CD14-positive monocyte (primary cell): ENCODE results near the gene MICALL2. TPM values are rescaled to one million over a fixed set of nuclear protein-coding genes. Genes with fewer than 3 reads are reported as not detected.

Experiments
- DNase-seq, 3 donors: peaks; one replicate each; pipeline ENCODE4 v3.0.0-alpha.2; 2011 to 2022
- H2AFZ ChIP-seq: 2 replicates; pipeline ENCODE4 v1.6.0; 2012; ENCODE audit warnings: mild to moderate bottlenecking, low read depth, low read length, inconsistent platforms; ENCODE audit not compliant: insufficient read depth, poor library complexity, severe bottlenecking
- H3K27ac ChIP-seq, 2 donors: 1 replicate in 1 of 2; 2 replicates in 1 of 2; pipeline ENCODE4 v1.5.1; 2012 to 2013; ENCODE audit warnings: low read length in 2 of 2, control low read depth in 1 of 2, inconsistent platforms in 1 of 2, low read depth in 1 of 2, mild to moderate bottlenecking in 1 of 2
- H3K27me3 ChIP-seq, 2 donors: one replicate each; pipeline versions ENCODE4 v1.6.0 to v1.6.1; 2011 to 2013; ENCODE audit warnings: low read length in 2 of 2; ENCODE audit not compliant: control insufficient read depth in 2 of 2, insufficient read depth in 2 of 2
- H3K36me3 ChIP-seq, 2 donors: replicated peaks in 1 of 2; 1 replicate in 1 of 2; 2 replicates in 1 of 2; pipeline versions ENCODE4 v1.5.1 to v1.6.1; 2012 to 2013; ENCODE audit warnings: low read length in 2 of 2, control low read depth in 1 of 2, inconsistent platforms in 1 of 2, mild to moderate bottlenecking in 1 of 2; ENCODE audit not compliant: insufficient read depth in 2 of 2, control insufficient read depth in 1 of 2
- H3K4me1 ChIP-seq, 2 donors: 1 replicate in 1 of 2; 2 replicates in 1 of 2; pipeline versions ENCODE4 v1.5.1 to v1.6.1; 2012 to 2013; ENCODE audit warnings: low read length in 2 of 2, control low read depth in 1 of 2, inconsistent platforms in 1 of 2, mild to moderate bottlenecking in 1 of 2, moderate library complexity in 1 of 2; ENCODE audit not compliant: insufficient read depth in 2 of 2, control insufficient read depth in 1 of 2
- H3K4me2 ChIP-seq: replicated peaks from 2 replicates; pipeline ENCODE3; 2012; ENCODE audit warnings: low read length, moderate library complexity, mild to moderate bottlenecking; ENCODE audit not compliant: poor library complexity, severe bottlenecking; ENCODE audit errors: extremely low read depth
- H3K4me3 ChIP-seq, 3 experiments: fragments of 200-600 bp in 1 of 3; sonication (generic) in 1 of 3; replicated peaks in 1 of 3; 1 replicate in 2 of 3; 2 replicates in 1 of 3; pipeline ENCODE4 v1.5.1; 2011 to 2013; ENCODE audit warnings: low read length in 3 of 3, mild to moderate bottlenecking in 3 of 3, control low read depth in 2 of 3, low read depth in 2 of 3, inconsistent platforms in 1 of 3, moderate library complexity in 1 of 3
- H3K79me2 ChIP-seq: 2 replicates; pipeline ENCODE4 v1.6.0; 2012; ENCODE audit warnings: mild to moderate bottlenecking, control low read depth, inconsistent platforms, low read length, moderate library complexity; ENCODE audit not compliant: insufficient read depth
- H3K9ac ChIP-seq: 2 replicates; pipeline ENCODE4 v1.6.0; 2017; ENCODE audit warnings: low read length, mild to moderate bottlenecking; ENCODE audit not compliant: insufficient read depth, poor library complexity, severe bottlenecking
- H3K9me3 ChIP-seq, 2 donors: replicated peaks in 1 of 2; 1 replicate in 1 of 2; 2 replicates in 1 of 2; pipeline versions ENCODE4 v1.5.1 to v1.6.1; 2012 to 2013; ENCODE audit warnings: low read length in 2 of 2, control low read depth in 1 of 2; ENCODE audit not compliant: control insufficient read depth in 1 of 2, insufficient read depth in 1 of 2
- H4K20me1 ChIP-seq: 2 replicates; pipeline ENCODE4 v1.6.0; 2012; ENCODE audit warnings: mild to moderate bottlenecking, low read length, control low read depth, moderate library complexity; ENCODE audit not compliant: insufficient read depth
- H3K27ac Mint-ChIP-seq, 7 donors: one replicate each; pipeline ENCODE4 v1.8.0; 2020; ENCODE audit warnings: mild to moderate bottlenecking in 7 of 7, mixed read lengths in 7 of 7, moderate library complexity in 6 of 7, inconsistent platforms in 2 of 7
- H3K27me3 Mint-ChIP-seq, 3 donors: one replicate each; pipeline ENCODE4 v1.8.0; 2021 to 2022; ENCODE audit warnings: low read depth in 3 of 3, mild to moderate bottlenecking in 3 of 3, mixed read lengths in 3 of 3, moderate library complexity in 3 of 3, inconsistent platforms in 1 of 3
- H3K36me3 Mint-ChIP-seq, 2 donors: one replicate each; pipeline ENCODE4 v1.8.0; 2020; ENCODE audit warnings: mixed read lengths in 2 of 2, inconsistent platforms in 1 of 2, mild to moderate bottlenecking in 1 of 2
- H3K4me1 Mint-ChIP-seq: one replicate; pipeline ENCODE4 v1.8.0; 2020; ENCODE audit warnings: mild to moderate bottlenecking, mixed read lengths
- H3K4me3 Mint-ChIP-seq, 2 donors: one replicate each; pipeline ENCODE4 v1.8.0; 2020; ENCODE audit warnings: mild to moderate bottlenecking in 2 of 2, mixed read lengths in 2 of 2, moderate library complexity in 1 of 2
- H3K9me3 Mint-ChIP-seq, 7 donors: one replicate each; pipeline ENCODE4 v1.8.0; 2020 to 2022; ENCODE audit warnings: mixed read lengths in 7 of 7, mild to moderate bottlenecking in 6 of 7, moderate library complexity in 6 of 7, inconsistent platforms in 2 of 7
- WGBS: methylation state at CpG from one replicate; pipeline ENCODE4 v1.1.5; 2013; ENCODE audit warnings: missing lambda C conversion rate; ENCODE audit not compliant: insufficient coverage; 5-methylcytosine and 5-hydroxymethylcytosine counted together
- intact Hi-C, 2 donors: fragments of 100-400 bp; cut with micrococcal nuclease; formaldehyde crosslinking; loops; one replicate each; pipeline versions ENCODE4 v1.15.0 to v1.15.1; 2023
- polyA plus RNA-seq, 3 donors: library from polyadenylated mRNA; depleted of rRNA in 1 of 3; unstranded in 2 of 3; stranded (reverse) in 1 of 3; fragments of 300-500 nt in 2 of 3; fragments of >200 nt in 1 of 3; fragmentation: Illumina TruSeq in 2 of 3; gene quantifications; 1 replicate in 2 of 3; 2 replicates in 1 of 3; pipeline ENCODE4 v1.2.3, GENCODE V29; 2012 to 2021
- TF ChIP-seq, protein P1 (sequence below): fragments of 200-600 bp; IDR thresholded peaks from one replicate; pipeline ENCODE4 v1.8.0; 2022; ENCODE audit warnings: antibody characterized with exemption, mild to moderate bottlenecking

The MICALL2 gene
- polyA plus RNA-seq, 3 donors = 0.14 to 7.2 (median 0.72) TPM

GRCh38 chr7:1501487-1502270 lies 42.4 kb upstream of the MICALL2 start:
- DNase-seq = no peak
- H3K79me2 ChIP-seq = peaks cover 33% of the 10 kb centered on the region
- H3K9me3 Mint-ChIP-seq = no peaks in the 10 kb centered on the region
- no peak overlapping the region for H3K4me3 ChIP-seq
- TF ChIP-seq, protein P1, sequence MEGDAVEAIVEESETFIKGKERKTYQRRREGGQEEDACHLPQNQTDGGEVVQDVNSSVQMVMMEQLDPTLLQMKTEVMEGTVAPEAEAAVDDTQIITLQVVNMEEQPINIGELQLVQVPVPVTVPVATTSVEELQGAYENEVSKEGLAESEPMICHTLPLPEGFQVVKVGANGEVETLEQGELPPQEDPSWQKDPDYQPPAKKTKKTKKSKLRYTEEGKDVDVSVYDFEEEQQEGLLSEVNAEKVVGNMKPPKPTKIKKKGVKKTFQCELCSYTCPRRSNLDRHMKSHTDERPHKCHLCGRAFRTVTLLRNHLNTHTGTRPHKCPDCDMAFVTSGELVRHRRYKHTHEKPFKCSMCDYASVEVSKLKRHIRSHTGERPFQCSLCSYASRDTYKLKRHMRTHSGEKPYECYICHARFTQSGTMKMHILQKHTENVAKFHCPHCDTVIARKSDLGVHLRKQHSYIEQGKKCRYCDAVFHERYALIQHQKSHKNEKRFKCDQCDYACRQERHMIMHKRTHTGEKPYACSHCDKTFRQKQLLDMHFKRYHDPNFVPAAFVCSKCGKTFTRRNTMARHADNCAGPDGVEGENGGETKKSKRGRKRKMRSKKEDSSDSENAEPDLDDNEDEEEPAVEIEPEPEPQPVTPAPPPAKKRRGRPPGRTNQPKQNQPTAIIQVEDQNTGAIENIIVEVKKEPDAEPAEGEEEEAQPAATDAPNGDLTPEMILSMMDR = no peak
- H3K36me3 ChIP-seq = peaks cover 54 to 62% of the 10 kb centered on the region in 2 donors
- no peak overlapping the region for H2AFZ ChIP-seq
- no peak overlapping the region for H3K4me3 Mint-ChIP-seq
- H3K4me1 Mint-ChIP-seq = peaks cover 28% of the 10 kb centered on the region
- no peak overlapping the region for H3K9ac ChIP-seq
- H3K27me3 Mint-ChIP-seq = peaks cover 0 to 6% (median 2%) of the 10 kb centered on the region in 3 donors
- no peaks in the 10 kb centered on the region for H3K27me3 ChIP-seq
- WGBS = 97% methylated on average over 18 of the region's 21 CpGs
- no peak overlapping the region for H3K27ac ChIP-seq
- intact Hi-C loops = loop anchor here in 1 of 2 donors (5.0 kb wide), 1 partner anchor 71 kb away; the partner anchor contains the start of gene PSMG3
- peak overlapping the region in 1 of 7 donors; percentile 11 for H3K27ac Mint-ChIP-seq
- H4K20me1 ChIP-seq = peaks cover 33% of the 10 kb centered on the region
- peaks cover 47 to 58% of the 10 kb centered on the region in 2 donors for H3K36me3 Mint-ChIP-seq
- H3K9me3 ChIP-seq = no peaks in the 10 kb centered on the region
- H3K4me1 ChIP-seq = peaks cover 26 to 39% of the 10 kb centered on the region in 2 donors
- H3K4me2 ChIP-seq = no peak overlapping the region

DNA sequence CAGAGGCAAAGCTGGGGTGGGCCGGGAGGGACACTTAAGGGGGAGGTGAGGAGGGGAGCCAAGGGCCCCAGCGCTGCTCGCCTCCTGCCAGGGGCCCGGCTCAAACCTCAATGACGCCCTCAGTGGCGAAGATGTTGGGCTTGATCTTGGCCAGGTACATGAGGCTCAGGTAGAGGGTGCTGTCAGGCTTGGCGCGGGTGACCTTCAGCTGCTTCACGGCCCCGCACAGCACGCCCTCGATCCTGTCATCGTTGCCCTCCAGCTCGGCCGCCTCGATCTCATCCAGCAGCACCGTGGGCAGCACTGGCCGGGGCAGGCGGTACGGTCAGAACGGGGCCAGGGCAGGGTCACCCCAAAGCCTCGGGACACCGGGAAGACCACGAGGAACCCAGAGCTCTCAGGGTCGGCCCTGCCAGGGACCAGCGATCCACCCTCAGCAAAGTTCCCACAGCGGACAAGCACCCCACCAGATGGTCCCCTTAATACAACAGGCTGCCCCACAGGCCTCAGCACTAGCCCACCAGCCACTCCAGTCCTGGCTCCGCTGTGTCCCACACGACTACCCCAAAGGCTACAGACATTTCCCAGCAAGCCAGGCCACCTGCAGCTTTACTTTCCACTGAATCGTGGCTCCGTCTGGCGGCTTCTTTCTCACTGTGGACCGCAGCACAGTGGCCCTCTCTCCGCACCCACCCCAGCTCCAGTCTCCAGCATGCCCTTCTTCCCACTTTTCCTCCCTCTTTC lies 41.0 kb upstream of the MICALL2 start:
- TF ChIP-seq, protein P1 = no peak
- Mint-ChIP-seq H3K27ac (no peak overlapping the region), H3K36me3 (peaks cover 51 to 72% of the 10 kb centered on the region in 2 donors), H3K4me3 (no peak overlapping the region), H3K4me1 (peaks cover 17% of the 10 kb centered on the region), H3K9me3 (no peaks in the 10 kb centered on the region), H3K27me3 (peaks cover 0 to 3% (median 2%) of the 10 kb centered on the region in 3 donors)
- Histone ChIP-seq H3K27me3 (no peaks in the 10 kb centered on the region), H4K20me1 (peaks cover 33% of the 10 kb centered on the region), H3K9ac (no peak overlapping the region), H3K9me3 (no peaks in the 10 kb centered on the region), H3K36me3 (peaks cover 69 to 76% of the 10 kb centered on the region in 2 donors), H3K4me2 (no peak overlapping the region), H3K79me2 (peaks cover 33% of the 10 kb centered on the region), H3K4me1 (peaks cover 14 to 27% of the 10 kb centered on the region in 2 donors), H3K27ac (no peak overlapping the region), H2AFZ (no peak overlapping the region), H3K4me3 (no peak overlapping the region)
- no peak for DNase-seq
- 95% methylated on average over 33 of the region's 34 CpGs for WGBS
- intact Hi-C loops = loop anchor here in 1 of 2 donors (5.0 kb wide), 1 partner anchor 72 kb away; the partner anchor contains the start of gene PSMG3
